ENCODE measurements around the gene OPRPN. TPM values are rescaled to one million over a fixed set of nuclear protein-coding genes. Genes with fewer than 3 reads are reported as not detected.

Gene OPRPN
- total and polyA plus RNA-seq, 2 donors (not counting 1 experiment from before 2014, with no cell fraction given) = not detected

DNA sequence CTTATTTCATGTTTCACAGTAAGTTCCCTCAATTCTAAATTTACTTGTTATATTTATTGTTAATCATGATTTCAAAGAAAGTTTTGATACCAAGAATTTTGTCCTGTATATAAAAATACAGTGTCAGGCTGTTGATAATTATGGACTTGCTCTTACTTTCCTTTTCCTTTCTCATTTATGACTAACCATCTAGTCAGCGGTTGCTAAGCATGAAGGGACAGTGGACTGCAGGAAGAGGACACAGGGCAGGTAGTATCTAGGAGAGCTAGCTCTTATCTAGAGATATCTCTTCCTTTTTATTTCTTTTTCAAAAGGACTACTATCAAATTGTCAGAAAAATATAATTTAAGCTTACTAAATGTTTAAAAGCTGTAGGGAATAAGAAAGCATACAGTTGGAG, 1.6 kb downstream of the OPRPN start:
- Histone ChIP-seq H3K79me2 (ENCODE audit: control insufficient read depth, insufficient read depth, low read length) (no peaks in the 10 kb centered on the region), H3K9me3 (ENCODE audit: control insufficient read depth, insufficient read depth, low read depth, low read length) (no peaks in the 10 kb centered on the region), H4K20me1 (ENCODE audit: control insufficient read depth, extremely low read depth, insufficient read depth, low read length) (no peaks in the 10 kb centered on the region), H3K36me3 (ENCODE audit: control insufficient read depth, insufficient read depth, low read length) (no peaks in the 10 kb centered on the region), H3K9ac (ENCODE audit: insufficient read depth, low read length) (no peak overlapping the region), H3K27me3 (ENCODE audit: control insufficient read depth, insufficient read depth, low read length) (no peaks in the 10 kb centered on the region), H3K4me3 (replicated peaks in 1 of 4; ENCODE audit: control extremely low read depth in 1 of 4, insufficient read depth in 1 of 4, low read depth in 3 of 4, low read length in 4 of 4) (no peak overlapping the region), H3K4me2 (ENCODE audit: extremely low read depth, insufficient read depth, low read length) (no peak overlapping the region), H2AFZ (ENCODE audit: low read length) (no peak overlapping the region), H3K27ac (ENCODE audit: insufficient read depth, low read length) (no peak overlapping the region), H3K4me1 (ENCODE audit: control insufficient read depth, extremely low read depth, insufficient read depth, low read length) (no peaks in the 10 kb centered on the region)
- no peak for DNase-seq (ENCODE audit: low read depth in 2 of 2)
- TF ChIP-seq EZH2 (IDR thresholded peaks at IDR 0.05; ENCODE audit: low read length, missing control alignments) = no peak
- TF ChIP-seq, protein P1, sequence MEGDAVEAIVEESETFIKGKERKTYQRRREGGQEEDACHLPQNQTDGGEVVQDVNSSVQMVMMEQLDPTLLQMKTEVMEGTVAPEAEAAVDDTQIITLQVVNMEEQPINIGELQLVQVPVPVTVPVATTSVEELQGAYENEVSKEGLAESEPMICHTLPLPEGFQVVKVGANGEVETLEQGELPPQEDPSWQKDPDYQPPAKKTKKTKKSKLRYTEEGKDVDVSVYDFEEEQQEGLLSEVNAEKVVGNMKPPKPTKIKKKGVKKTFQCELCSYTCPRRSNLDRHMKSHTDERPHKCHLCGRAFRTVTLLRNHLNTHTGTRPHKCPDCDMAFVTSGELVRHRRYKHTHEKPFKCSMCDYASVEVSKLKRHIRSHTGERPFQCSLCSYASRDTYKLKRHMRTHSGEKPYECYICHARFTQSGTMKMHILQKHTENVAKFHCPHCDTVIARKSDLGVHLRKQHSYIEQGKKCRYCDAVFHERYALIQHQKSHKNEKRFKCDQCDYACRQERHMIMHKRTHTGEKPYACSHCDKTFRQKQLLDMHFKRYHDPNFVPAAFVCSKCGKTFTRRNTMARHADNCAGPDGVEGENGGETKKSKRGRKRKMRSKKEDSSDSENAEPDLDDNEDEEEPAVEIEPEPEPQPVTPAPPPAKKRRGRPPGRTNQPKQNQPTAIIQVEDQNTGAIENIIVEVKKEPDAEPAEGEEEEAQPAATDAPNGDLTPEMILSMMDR (conservative IDR thresholded peaks at IDR 0.05 in 1 of 2, IDR thresholded peaks at IDR 0.05 in 1 of 2; ENCODE audit: low read depth in 1 of 2, low read length in 2 of 2) = no peak

DNA sequence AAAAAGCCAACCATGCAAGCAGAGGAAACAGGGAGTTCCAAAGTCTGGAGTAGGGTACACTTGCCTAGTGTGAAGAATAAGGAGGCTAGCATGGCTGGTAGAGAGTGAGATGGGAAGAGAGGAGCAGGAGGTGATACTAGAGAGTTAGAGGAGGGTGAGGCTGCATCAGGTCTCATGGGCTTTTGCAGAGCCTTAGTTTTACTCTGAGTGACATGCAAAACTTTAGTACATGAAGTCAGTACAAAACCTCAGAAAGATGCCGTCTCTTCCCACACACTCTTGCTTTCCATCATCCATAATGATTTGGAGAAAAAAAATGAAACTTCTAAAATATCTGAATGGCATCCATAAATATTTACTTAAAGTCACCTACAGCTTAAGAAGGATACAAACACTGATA, 5.0 kb downstream of the OPRPN start:
- no peaks in the 10 kb centered on the region for H3K79me2 ChIP-seq (ENCODE audit: control insufficient read depth, insufficient read depth, low read length)
- TF ChIP-seq, protein P1 (conservative IDR thresholded peaks at IDR 0.05 in 1 of 2, IDR thresholded peaks at IDR 0.05 in 1 of 2; ENCODE audit: low read depth in 1 of 2, low read length in 2 of 2) = no peak
- TF ChIP-seq EZH2 (IDR thresholded peaks at IDR 0.05; ENCODE audit: low read length, missing control alignments) = no peak
- no peaks in the 10 kb centered on the region for H3K4me1 ChIP-seq (ENCODE audit: control insufficient read depth, extremely low read depth, insufficient read depth, low read length)
- no peak overlapping the region for H3K4me2 ChIP-seq (ENCODE audit: extremely low read depth, insufficient read depth, low read length)
- H4K20me1 ChIP-seq (ENCODE audit: control insufficient read depth, extremely low read depth, insufficient read depth, low read length) = no peaks in the 10 kb centered on the region
- H3K36me3 ChIP-seq (ENCODE audit: control insufficient read depth, insufficient read depth, low read length) = no peaks in the 10 kb centered on the region
- no peak for DNase-seq (ENCODE audit: low read depth in 2 of 2)
- no peak overlapping the region for H3K27ac ChIP-seq (ENCODE audit: insufficient read depth, low read length)
- H3K27me3 ChIP-seq (ENCODE audit: control insufficient read depth, insufficient read depth, low read length) = no peaks in the 10 kb centered on the region
- no peaks in the 10 kb centered on the region for H3K9me3 ChIP-seq (ENCODE audit: control insufficient read depth, insufficient read depth, low read depth, low read length)
- no peak overlapping the region for H3K9ac ChIP-seq (ENCODE audit: insufficient read depth, low read length)
- H2AFZ ChIP-seq (ENCODE audit: low read length) = no peak overlapping the region
- H3K4me3 ChIP-seq (replicated peaks in 1 of 4; ENCODE audit: control extremely low read depth in 1 of 4, insufficient read depth in 1 of 4, low read depth in 3 of 4, low read length in 4 of 4) = no peak overlapping the region

DNA sequence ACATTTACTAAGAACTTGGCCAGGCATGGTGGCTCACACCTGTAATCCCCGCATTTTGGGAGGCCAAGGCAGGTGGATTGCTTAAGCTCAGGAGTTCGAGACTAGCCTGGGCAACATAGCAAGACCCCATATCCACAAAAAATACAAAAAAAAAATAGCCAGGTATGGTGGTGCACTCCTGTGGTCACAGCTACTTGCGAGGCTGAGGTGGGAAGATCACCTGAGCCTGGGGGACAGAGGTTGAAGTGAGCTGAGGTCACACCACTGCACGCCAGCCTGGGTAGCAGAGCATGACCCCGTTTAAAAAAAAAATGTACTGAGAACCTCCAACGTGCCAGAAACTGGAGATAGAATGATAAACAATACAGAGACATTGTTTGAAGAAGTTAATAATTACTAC, 8.0 kb downstream of the OPRPN start:
- TF ChIP-seq, protein P1 (conservative IDR thresholded peaks at IDR 0.05 in 1 of 2, IDR thresholded peaks at IDR 0.05 in 1 of 2; ENCODE audit: low read depth in 1 of 2, low read length in 2 of 2) = no peak
- no peak for TF ChIP-seq EZH2 (IDR thresholded peaks at IDR 0.05; ENCODE audit: low read length, missing control alignments)
- Histone ChIP-seq H3K36me3 (ENCODE audit: control insufficient read depth, insufficient read depth, low read length) (no peaks in the 10 kb centered on the region), H3K9ac (ENCODE audit: insufficient read depth, low read length) (no peak overlapping the region), H3K27ac (ENCODE audit: insufficient read depth, low read length) (no peak overlapping the region), H3K9me3 (ENCODE audit: control insufficient read depth, insufficient read depth, low read depth, low read length) (no peaks in the 10 kb centered on the region), H2AFZ (ENCODE audit: low read length) (no peak overlapping the region), H3K27me3 (ENCODE audit: control insufficient read depth, insufficient read depth, low read length) (no peaks in the 10 kb centered on the region), H3K4me2 (ENCODE audit: extremely low read depth, insufficient read depth, low read length) (no peak overlapping the region), H3K79me2 (ENCODE audit: control insufficient read depth, insufficient read depth, low read length) (no peaks in the 10 kb centered on the region), H3K4me3 (replicated peaks in 1 of 4; ENCODE audit: control extremely low read depth in 1 of 4, insufficient read depth in 1 of 4, low read depth in 3 of 4, low read length in 4 of 4) (no peak overlapping the region), H3K4me1 (ENCODE audit: control insufficient read depth, extremely low read depth, insufficient read depth, low read length) (no peaks in the 10 kb centered on the region), H4K20me1 (ENCODE audit: control insufficient read depth, extremely low read depth, insufficient read depth, low read length) (no peaks in the 10 kb centered on the region)
- DNase-seq (ENCODE audit: low read depth in 2 of 2) = no peak
